ENCODE results near the gene GRID2. TPM values are rescaled to one million over a fixed set of nuclear protein-coding genes. Genes with fewer than 3 reads are reported as not detected.

The GRID2 gene
- total RNA-seq, 6 donors from 2014 or later, result 0.76 TPM; not detected in 5

DNA sequence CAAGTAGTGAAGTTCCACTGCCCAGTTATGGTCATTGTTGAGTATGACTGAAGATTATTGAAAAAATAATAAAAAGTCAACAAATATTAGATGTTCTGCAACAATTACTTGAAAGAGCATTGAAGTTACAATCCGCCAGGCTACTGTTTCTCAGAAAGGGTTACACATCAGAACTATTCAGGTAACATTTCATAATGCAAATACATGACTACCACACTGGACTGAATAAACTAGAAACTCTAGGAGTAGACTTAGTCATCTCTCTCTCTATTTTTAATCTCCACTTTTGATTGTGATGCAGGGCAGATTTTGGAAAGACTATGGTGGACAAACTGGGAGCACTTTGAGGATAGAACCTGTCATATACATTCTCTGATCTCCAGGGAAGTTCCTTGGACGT, 776.5 kb downstream of the GRID2 start:
- TF ChIP-seq POLR2AphosphoS5 (IDR thresholded peaks at IDR 0.05), result no peak
- no peak for ATAC-seq (ENCODE audit: low FRiP score in 2 of 2)
- Histone ChIP-seq H3K4me3 (no peak overlapping the region), H3K27ac (no peak overlapping the region), H3K4me1 (no peaks in the 10 kb centered on the region), H3K36me3 (no peaks in the 10 kb centered on the region), H3K27me3 (no peaks in the 10 kb centered on the region), H3K9me3 (no peaks in the 10 kb centered on the region)
- 79 to 83% methylated on average over 2 of the region's 2 CpGs for WGBS, 2 donors
- no peak for DNase-seq

DNA sequence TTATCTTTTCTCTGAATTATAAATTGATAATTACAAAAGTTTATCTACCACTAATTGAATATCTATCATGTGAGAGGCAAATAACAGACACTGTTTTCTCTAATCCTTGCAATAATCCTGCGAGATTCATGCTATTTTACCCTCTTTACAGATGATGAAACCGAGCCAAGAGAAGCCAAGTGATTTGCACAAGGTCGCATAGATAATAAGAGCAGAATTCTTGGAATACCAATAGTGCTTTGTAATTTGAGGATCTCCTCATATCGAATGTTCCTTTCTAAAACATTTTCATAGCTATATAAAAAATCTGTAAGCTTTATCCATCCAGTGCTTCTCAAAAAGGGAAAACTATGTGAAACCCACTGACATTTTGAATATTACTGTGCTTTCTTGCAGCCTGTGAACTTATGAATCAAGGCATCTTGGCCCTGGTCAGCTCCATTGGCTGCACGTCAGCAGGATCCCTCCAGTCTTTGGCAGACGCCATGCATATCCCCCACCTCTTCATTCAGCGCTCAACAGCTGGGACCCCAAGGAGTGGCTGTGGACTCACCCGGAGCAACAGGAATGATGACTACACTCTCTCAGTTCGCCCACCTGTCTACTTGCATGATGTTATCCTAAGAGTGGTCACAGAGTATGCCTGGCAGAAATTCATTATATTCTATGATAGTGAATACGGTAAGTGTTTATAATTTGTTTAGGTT, 781.0 kb downstream of the GRID2 start:
- WGBS, 2 donors, result 78 to 81% methylated on average over 10 of the region's 10 CpGs
- no peak overlapping the region for H3K27ac ChIP-seq
- TF ChIP-seq EP300 (IDR thresholded peaks at IDR 0.05) (no peak), POLR2A (IDR thresholded peaks at IDR 0.05) (no peak), POLR2AphosphoS5 (IDR thresholded peaks at IDR 0.05) (no peak)
- TF ChIP-seq, protein P1, sequence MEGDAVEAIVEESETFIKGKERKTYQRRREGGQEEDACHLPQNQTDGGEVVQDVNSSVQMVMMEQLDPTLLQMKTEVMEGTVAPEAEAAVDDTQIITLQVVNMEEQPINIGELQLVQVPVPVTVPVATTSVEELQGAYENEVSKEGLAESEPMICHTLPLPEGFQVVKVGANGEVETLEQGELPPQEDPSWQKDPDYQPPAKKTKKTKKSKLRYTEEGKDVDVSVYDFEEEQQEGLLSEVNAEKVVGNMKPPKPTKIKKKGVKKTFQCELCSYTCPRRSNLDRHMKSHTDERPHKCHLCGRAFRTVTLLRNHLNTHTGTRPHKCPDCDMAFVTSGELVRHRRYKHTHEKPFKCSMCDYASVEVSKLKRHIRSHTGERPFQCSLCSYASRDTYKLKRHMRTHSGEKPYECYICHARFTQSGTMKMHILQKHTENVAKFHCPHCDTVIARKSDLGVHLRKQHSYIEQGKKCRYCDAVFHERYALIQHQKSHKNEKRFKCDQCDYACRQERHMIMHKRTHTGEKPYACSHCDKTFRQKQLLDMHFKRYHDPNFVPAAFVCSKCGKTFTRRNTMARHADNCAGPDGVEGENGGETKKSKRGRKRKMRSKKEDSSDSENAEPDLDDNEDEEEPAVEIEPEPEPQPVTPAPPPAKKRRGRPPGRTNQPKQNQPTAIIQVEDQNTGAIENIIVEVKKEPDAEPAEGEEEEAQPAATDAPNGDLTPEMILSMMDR (IDR thresholded peaks at IDR 0.05), result no peak
- ATAC-seq (ENCODE audit: low FRiP score in 2 of 2), result no peak
- H3K36me3 ChIP-seq, result no peaks in the 10 kb centered on the region
- no peaks in the 10 kb centered on the region for H3K27me3 ChIP-seq
- H3K4me3 ChIP-seq, result no peak overlapping the region
- no peak for DNase-seq
- no peaks in the 10 kb centered on the region for H3K4me1 ChIP-seq
- no peaks in the 10 kb centered on the region for H3K9me3 ChIP-seq

DNA sequence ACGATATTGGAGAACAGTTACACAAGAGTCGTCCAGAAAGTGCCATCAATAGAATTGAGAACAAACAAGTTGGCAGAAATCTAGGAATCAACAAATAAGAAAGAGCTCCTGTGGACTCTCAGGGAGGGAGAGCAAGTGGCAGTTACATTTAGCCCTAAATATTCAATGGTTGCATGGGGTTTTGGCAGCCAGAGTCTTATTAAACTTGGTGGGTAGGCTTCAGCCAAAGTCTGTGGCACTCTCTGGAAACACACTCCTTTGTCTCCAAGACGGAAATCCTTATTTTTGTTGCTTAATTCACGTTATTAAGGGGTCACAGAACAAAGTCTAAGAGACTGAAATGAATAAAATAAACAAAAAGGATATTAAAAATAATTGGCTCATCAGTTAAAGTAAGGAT, 782.6 kb downstream of the GRID2 start:
- Histone ChIP-seq H3K9me3 (no peaks in the 10 kb centered on the region), H3K36me3 (no peaks in the 10 kb centered on the region), H3K27me3 (no peaks in the 10 kb centered on the region), H3K4me3 (no peak overlapping the region), H3K27ac (no peak overlapping the region), H3K4me1 (no peaks in the 10 kb centered on the region)
- DNase-seq (no peak), ATAC-seq (ENCODE audit: low FRiP score in 2 of 2) (no peak)
- TF ChIP-seq POLR2A (IDR thresholded peaks at IDR 0.05), result no peak
- TF ChIP-seq POLR2AphosphoS5 (IDR thresholded peaks at IDR 0.05), result no peak
- TF ChIP-seq, protein P1 (IDR thresholded peaks at IDR 0.05), result no peak
- TF ChIP-seq EP300 (IDR thresholded peaks at IDR 0.05), result no peak
- 56 to 58% methylated on average over 4 of the region's 4 CpGs for WGBS, 2 donors

DNA sequence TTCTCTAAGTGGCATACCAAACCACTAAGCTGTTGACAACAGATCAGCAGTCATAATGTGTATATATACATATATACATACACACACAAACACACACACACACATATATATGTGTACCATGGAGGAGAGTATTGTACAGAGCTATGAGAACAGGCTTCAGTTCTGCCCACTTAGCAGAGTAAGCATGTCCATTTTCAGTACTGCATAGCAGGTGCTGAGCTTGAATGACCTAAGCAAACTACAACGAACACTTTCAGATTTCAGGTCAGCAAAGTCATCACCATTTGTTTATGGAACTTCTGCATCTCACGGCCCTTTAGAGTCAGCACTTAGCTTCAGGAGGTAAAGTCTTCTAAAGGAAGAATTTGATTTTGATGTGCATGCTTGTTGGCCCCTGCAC, 789.0 kb downstream of the GRID2 start:
- DNase-seq (no peak), ATAC-seq (ENCODE audit: low FRiP score in 2 of 2) (no peak)
- no peak overlapping the region for H3K27ac ChIP-seq
- no peaks in the 10 kb centered on the region for H3K9me3 ChIP-seq
- H3K4me3 ChIP-seq, result no peak overlapping the region
- 82 to 87% methylated on average over 2 of the region's 2 CpGs for WGBS, 2 donors
- no peaks in the 10 kb centered on the region for H3K27me3 ChIP-seq
- TF ChIP-seq EP300 (IDR thresholded peaks at IDR 0.05) (no peak), POLR2AphosphoS5 (IDR thresholded peaks at IDR 0.05) (no peak), POLR2A (IDR thresholded peaks at IDR 0.05) (no peak)
- TF ChIP-seq, protein P1 (IDR thresholded peaks at IDR 0.05), result no peak
- H3K36me3 ChIP-seq, result no peaks in the 10 kb centered on the region
- no peaks in the 10 kb centered on the region for H3K4me1 ChIP-seq

DNA sequence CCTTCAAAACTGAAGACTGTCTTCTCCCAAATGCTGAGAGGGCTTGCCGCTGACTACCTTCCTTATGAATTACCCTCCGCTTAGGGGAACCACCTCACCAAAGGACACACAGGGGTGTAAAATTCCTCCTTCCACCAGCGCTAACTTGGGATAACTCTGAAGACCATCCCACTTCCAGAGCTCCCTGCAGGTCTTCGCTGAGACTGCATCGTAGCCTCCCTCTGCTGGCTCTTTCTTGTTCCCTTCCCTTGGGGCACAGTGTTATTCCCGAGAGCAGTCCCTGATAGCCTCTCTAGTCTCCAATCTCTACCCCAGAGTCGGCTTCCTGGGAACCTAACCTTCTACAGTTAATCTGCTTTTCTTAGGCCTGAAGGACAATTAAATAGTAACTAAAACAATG, 799.3 kb downstream of the GRID2 start:
- no peak overlapping the region for H3K27ac ChIP-seq
- no peak for DNase-seq
- 89% methylated on average over 7 of the region's 7 CpGs for WGBS, 2 donors
- H3K4me1 ChIP-seq, result no peaks in the 10 kb centered on the region
- no peak overlapping the region for H3K4me3 ChIP-seq
- ATAC-seq (ENCODE audit: low FRiP score in 2 of 2), result no peak
- H3K9me3 ChIP-seq, result no peaks in the 10 kb centered on the region
- no peak for TF ChIP-seq POLR2AphosphoS5 (IDR thresholded peaks at IDR 0.05)
- TF ChIP-seq EP300 (IDR thresholded peaks at IDR 0.05), result no peak
- TF ChIP-seq, protein P1 (IDR thresholded peaks at IDR 0.05), result no peak
- no peak for TF ChIP-seq POLR2A (IDR thresholded peaks at IDR 0.05)
- no peaks in the 10 kb centered on the region for H3K36me3 ChIP-seq
- H3K27me3 ChIP-seq, result no peaks in the 10 kb centered on the region

Data from upper lobe of left lung (tissue), 6 donors.